Measurements from ENCODE around the gene C6orf120.

- TF ChIP-seq POLR2A (IDR thresholded peaks at IDR 0.05) (no peak), CTCF (IDR thresholded peaks at IDR 0.05) (no peak)
These were observed 50.2 kb downstream of the C6orf120 start for GRCh38 chr6:169752074-169752623.
